CD4-positive, alpha-beta T cell (primary cell): Measurements from ENCODE around the gene FAM221B. TPM values are rescaled to one million over a fixed set of nuclear protein-coding genes. Genes with fewer than 3 reads are reported as not detected.

Source experiments
- ATAC-seq: fragments of 200-7000 bp; cut with Tn5 transposase; one replicate; pipeline ENCODE4 v1.10.0; 2022; ENCODE audit warnings: mild to moderate bottlenecking; ENCODE audit not compliant: poor library complexity
- CTCF ChIA-PET: fragments of 350-600 bp; sonication (Branson Sonifier 250); formaldehyde crosslinking; loops from one replicate; lab custom pipeline; 2021; ENCODE audit warnings: antibody characterized with exemption, inconsistent platforms; lab: Charles Lee
- POLR2A ChIA-PET: fragments of 350-600 bp; sonication (Branson Sonifier 250); formaldehyde crosslinking; loops from one replicate; lab custom pipeline; 2021; ENCODE audit warnings: antibody characterized with exemption, inconsistent platforms; lab: Charles Lee
- DNase-seq, 14 experiments: peaks; one replicate each; pipeline ENCODE4 v3.0.0-alpha.2; 2013 to 2020; ENCODE audit warnings: mixed read lengths in 2 of 14
- H3K27ac ChIP-seq, 2 donors: one replicate each; pipeline versions ENCODE4 v1.5.1 to v1.7.0; 2013; ENCODE audit warnings: low read length in 2 of 2, low read depth in 1 of 2, mild to moderate bottlenecking in 1 of 2
- H3K27me3 ChIP-seq, 2 experiments: 1 replicate in 1 of 2; 2 replicates in 1 of 2; pipeline versions ENCODE4 v1.6.1 to v1.7.0; 2013; ENCODE audit warnings: low read length in 2 of 2, control low read depth in 1 of 2, mild to moderate bottlenecking in 1 of 2, moderate library complexity in 1 of 2; ENCODE audit not compliant: insufficient read depth in 2 of 2, control insufficient read depth in 1 of 2
- H3K36me3 ChIP-seq: one replicate; pipeline ENCODE4 v1.6.1; 2013; ENCODE audit warnings: low read length, control low read depth; ENCODE audit not compliant: insufficient read depth
- H3K4me1 ChIP-seq: one replicate; pipeline ENCODE4 v1.6.1; 2013; ENCODE audit warnings: low read length, control low read depth; ENCODE audit not compliant: insufficient read depth
- H3K4me3 ChIP-seq: one replicate; pipeline ENCODE4 v1.5.1; 2013; ENCODE audit warnings: mild to moderate bottlenecking, low read length, moderate library complexity
- H3K9me3 ChIP-seq, 2 experiments: 1 replicate in 1 of 2; 2 replicates in 1 of 2; pipeline versions ENCODE4 v1.6.1 to v1.7.0; 2013; ENCODE audit warnings: low read length in 2 of 2, mild to moderate bottlenecking in 2 of 2, control low read depth in 1 of 2, moderate library complexity in 1 of 2; ENCODE audit not compliant: control insufficient read depth in 1 of 2, insufficient read depth in 1 of 2
- H3K27ac Mint-ChIP-seq: one replicate; pipeline ENCODE4 v1.8.0; 2020; ENCODE audit warnings: mixed read lengths
- H3K27me3 Mint-ChIP-seq: one replicate; pipeline ENCODE4 v1.8.0; 2021; ENCODE audit warnings: mixed read lengths
- H3K36me3 Mint-ChIP-seq: one replicate; pipeline ENCODE4 v1.8.0; 2021; ENCODE audit warnings: low read depth, mixed read lengths
- H3K4me1 Mint-ChIP-seq: one replicate; pipeline ENCODE4 v1.8.0; 2021; ENCODE audit warnings: low read depth, mixed read lengths
- H3K4me3 Mint-ChIP-seq: one replicate; pipeline ENCODE4 v1.8.0; 2020; ENCODE audit warnings: mild to moderate bottlenecking, mixed read lengths
- H3K9me3 Mint-ChIP-seq: one replicate; pipeline ENCODE4 v1.8.0; 2020; ENCODE audit warnings: mixed read lengths
- CTCF ChIP-seq: fragments of 200-600 bp; IDR thresholded peaks from one replicate; pipeline ENCODE4 v1.8.0; 2022; ENCODE audit warnings: antibody characterized with exemption, mild to moderate bottlenecking
- intact Hi-C, 2 experiments: fragments of 100-400 bp; cut with DNase I in 1 of 2; cut with micrococcal nuclease in 1 of 2; formaldehyde crosslinking; loops; one replicate each; pipeline versions ENCODE4 v1.15.1 to v1.9.0; 2023 to 2025; cut with DNase I, micrococcal nuclease
- total RNA-seq, 174 experiments: library from RNA in 2 of 174; stranded (reverse) in 2 of 174; gene quantifications; one replicate each; pipeline ENCODE4 v1.2.3 and lab custom pipeline; 2021 to 2026

FAM221B gene
- total RNA-seq, 2 experiments from 2014 or later: not detected

DNA sequence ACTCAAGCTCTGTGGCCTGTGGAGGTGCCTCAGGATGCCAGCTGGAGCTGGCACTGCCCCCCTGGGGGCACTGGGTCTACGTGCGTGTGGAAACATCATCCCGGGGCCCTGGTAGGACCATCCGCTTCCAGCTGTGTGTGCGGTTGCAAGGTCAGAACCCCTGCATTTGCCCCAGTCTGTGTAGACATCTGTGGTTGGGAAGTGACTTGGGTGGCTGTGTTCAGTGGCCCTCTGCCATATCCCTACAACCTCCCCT, 13.0 kb upstream of the FAM221B start:
- POLR2A ChIA-PET: no interaction called here
- Mint-ChIP-seq H3K27me3 (no peaks in the 10 kb centered on the region), H3K36me3 (peaks cover 4% of the 10 kb centered on the region)

GRCh38 chr9:35840881-35841644, 12.5 kb upstream of the FAM221B start:
- intact Hi-C loops: no loop called here
- no peak for TF ChIP-seq CTCF
- Mint-ChIP-seq H3K9me3 (no peaks in the 10 kb centered on the region), H3K4me3 (no peak overlapping the region), H3K27me3 (no peaks in the 10 kb centered on the region), H3K36me3 (peaks cover 4% of the 10 kb centered on the region), H3K27ac (no peak overlapping the region), H3K4me1 (peaks cover 22% of the 10 kb centered on the region)
- Histone ChIP-seq H3K27ac (no peak overlapping the region), H3K4me1 (peaks cover 19% of the 10 kb centered on the region), H3K4me3 (no peak overlapping the region), H3K9me3 (no peaks in the 10 kb centered on the region), H3K36me3 (no peaks in the 10 kb centered on the region), H3K27me3 (no peaks in the 10 kb centered on the region)
- ATAC-seq (no peak), DNase-seq (no peak)
- CTCF ChIA-PET: no interaction called here
- POLR2A ChIA-PET: no interaction called here

More for the DNA sequence above, 13.0 kb upstream of the FAM221B start:
- Mint-ChIP-seq H3K4me3 (no peak overlapping the region), H3K27ac (no peak overlapping the region), H3K9me3 (no peaks in the 10 kb centered on the region), H3K4me1 (peaks cover 22% of the 10 kb centered on the region)
- TF ChIP-seq CTCF: no peak
- H3K4me1 ChIP-seq: peaks cover 24% of the 10 kb centered on the region
- no peak overlapping the region for H3K4me3 ChIP-seq
- H3K27ac ChIP-seq: no peak overlapping the region
- no peaks in the 10 kb centered on the region for H3K36me3 ChIP-seq
- CTCF ChIA-PET: no interaction called here
- no peaks in the 10 kb centered on the region for H3K27me3 ChIP-seq
- H3K9me3 ChIP-seq: no peaks in the 10 kb centered on the region
- intact Hi-C loops: no loop called here
- ATAC-seq: no peak
- DNase-seq: no peak

- Histone ChIP-seq H3K36me3 (no peaks in the 10 kb centered on the region), H3K4me1 (peaks cover 8% of the 10 kb centered on the region), H3K9me3 (no peaks in the 10 kb centered on the region), H3K4me3 (no peak overlapping the region), H3K27ac (no peak overlapping the region), H3K27me3 (no peaks in the 10 kb centered on the region)
- ChIA-PET CTCF (no interaction called here), POLR2A (interaction anchor here (1.0 kb wide), 1 partner anchor 11 kb away, joined by 3 read pairs; the partner anchor contains the start of genes FAM221B and TMEM8B)
- Mint-ChIP-seq H3K4me1 (peaks cover 10% of the 10 kb centered on the region), H3K27ac (no peak overlapping the region), H3K36me3 (no peaks in the 10 kb centered on the region), H3K4me3 (no peak overlapping the region), H3K9me3 (no peaks in the 10 kb centered on the region), H3K27me3 (no peaks in the 10 kb centered on the region)
- intact Hi-C loops: no loop called here
- no peak for TF ChIP-seq CTCF
- no peak for DNase-seq
- no peak for ATAC-seq
Observed at GRCh38 chr9:35839926-35840325, 11.4 kb upstream of the FAM221B start.
